ENCODE measurements around the gene CLK3.

DNA sequence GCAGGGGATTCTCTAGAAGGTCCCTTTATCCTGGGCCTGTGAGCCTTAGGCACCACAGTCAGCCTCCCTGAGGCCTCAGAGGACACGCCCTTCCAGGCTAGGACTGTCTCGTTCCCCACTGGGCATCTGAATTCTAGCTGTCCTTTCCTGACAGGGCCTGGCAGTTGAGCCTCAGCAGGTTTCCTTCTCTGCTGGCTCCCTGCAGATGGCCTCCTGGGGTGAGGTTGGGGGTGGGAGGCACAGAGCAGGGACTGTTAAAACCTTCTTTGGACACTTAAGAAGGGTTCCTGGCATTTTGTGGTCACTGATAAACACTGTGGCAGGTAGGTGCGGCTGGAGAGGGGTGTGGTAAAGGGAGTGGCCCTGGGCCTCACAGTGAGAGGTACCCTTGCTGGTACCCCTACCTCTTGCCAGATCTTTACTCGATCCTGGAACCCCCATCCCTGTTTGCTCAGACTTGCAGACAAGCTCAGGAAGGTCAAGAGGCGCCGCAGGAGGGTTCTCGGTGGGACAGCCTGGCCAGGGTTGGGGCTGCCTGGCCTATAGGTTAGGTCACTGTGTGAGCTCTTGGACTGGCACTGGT, 8.5 kb downstream of the CLK3 start:
- TF ChIP-seq IKZF2 (IDR thresholded peaks at IDR 0.05) (no peak), TCF3 (IDR thresholded peaks at IDR 0.05; ENCODE audit: borderline replicate concordance, insufficient read depth, low read depth, low read length) (no peak), SRF (IDR thresholded peaks at IDR 0.05; ENCODE audit: low read depth in 2 of 2, low read length in 2 of 2) (no peak), MYC (IDR thresholded peaks at IDR 0.05; ENCODE audit: insufficient read depth, insufficient read length, insufficient replicate concordance, low read length, severe bottlenecking) (no peak), PAX5 (IDR thresholded peaks at IDR 0.05; ENCODE audit: borderline replicate concordance, low read depth, low read length) (no peak), POLR2A (IDR thresholded peaks at IDR 0.05; ENCODE audit: low read depth, low read length) (no peak)
- TF ChIP-seq, protein P1, sequence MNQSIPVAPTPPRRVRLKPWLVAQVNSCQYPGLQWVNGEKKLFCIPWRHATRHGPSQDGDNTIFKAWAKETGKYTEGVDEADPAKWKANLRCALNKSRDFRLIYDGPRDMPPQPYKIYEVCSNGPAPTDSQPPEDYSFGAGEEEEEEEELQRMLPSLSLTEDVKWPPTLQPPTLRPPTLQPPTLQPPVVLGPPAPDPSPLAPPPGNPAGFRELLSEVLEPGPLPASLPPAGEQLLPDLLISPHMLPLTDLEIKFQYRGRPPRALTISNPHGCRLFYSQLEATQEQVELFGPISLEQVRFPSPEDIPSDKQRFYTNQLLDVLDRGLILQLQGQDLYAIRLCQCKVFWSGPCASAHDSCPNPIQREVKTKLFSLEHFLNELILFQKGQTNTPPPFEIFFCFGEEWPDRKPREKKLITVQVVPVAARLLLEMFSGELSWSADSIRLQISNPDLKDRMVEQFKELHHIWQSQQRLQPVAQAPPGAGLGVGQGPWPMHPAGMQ (IDR thresholded peaks at IDR 0.05; ENCODE audit: borderline replicate concordance) = no peak
- TF ChIP-seq, protein P2, sequence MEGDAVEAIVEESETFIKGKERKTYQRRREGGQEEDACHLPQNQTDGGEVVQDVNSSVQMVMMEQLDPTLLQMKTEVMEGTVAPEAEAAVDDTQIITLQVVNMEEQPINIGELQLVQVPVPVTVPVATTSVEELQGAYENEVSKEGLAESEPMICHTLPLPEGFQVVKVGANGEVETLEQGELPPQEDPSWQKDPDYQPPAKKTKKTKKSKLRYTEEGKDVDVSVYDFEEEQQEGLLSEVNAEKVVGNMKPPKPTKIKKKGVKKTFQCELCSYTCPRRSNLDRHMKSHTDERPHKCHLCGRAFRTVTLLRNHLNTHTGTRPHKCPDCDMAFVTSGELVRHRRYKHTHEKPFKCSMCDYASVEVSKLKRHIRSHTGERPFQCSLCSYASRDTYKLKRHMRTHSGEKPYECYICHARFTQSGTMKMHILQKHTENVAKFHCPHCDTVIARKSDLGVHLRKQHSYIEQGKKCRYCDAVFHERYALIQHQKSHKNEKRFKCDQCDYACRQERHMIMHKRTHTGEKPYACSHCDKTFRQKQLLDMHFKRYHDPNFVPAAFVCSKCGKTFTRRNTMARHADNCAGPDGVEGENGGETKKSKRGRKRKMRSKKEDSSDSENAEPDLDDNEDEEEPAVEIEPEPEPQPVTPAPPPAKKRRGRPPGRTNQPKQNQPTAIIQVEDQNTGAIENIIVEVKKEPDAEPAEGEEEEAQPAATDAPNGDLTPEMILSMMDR (IDR thresholded peaks at IDR 0.05 in 2 of 3, conservative IDR thresholded peaks at IDR 0.05 in 1 of 3; ENCODE audit: control insufficient read depth in 2 of 3, extremely low read depth in 1 of 3, insufficient read depth in 1 of 3, low read depth in 3 of 3, low read length in 3 of 3) = no peak
- TF ChIP-seq, protein P3, sequence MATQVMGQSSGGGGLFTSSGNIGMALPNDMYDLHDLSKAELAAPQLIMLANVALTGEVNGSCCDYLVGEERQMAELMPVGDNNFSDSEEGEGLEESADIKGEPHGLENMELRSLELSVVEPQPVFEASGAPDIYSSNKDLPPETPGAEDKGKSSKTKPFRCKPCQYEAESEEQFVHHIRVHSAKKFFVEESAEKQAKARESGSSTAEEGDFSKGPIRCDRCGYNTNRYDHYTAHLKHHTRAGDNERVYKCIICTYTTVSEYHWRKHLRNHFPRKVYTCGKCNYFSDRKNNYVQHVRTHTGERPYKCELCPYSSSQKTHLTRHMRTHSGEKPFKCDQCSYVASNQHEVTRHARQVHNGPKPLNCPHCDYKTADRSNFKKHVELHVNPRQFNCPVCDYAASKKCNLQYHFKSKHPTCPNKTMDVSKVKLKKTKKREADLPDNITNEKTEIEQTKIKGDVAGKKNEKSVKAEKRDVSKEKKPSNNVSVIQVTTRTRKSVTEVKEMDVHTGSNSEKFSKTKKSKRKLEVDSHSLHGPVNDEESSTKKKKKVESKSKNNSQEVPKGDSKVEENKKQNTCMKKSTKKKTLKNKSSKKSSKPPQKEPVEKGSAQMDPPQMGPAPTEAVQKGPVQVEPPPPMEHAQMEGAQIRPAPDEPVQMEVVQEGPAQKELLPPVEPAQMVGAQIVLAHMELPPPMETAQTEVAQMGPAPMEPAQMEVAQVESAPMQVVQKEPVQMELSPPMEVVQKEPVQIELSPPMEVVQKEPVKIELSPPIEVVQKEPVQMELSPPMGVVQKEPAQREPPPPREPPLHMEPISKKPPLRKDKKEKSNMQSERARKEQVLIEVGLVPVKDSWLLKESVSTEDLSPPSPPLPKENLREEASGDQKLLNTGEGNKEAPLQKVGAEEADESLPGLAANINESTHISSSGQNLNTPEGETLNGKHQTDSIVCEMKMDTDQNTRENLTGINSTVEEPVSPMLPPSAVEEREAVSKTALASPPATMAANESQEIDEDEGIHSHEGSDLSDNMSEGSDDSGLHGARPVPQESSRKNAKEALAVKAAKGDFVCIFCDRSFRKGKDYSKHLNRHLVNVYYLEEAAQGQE (IDR thresholded peaks at IDR 0.05; ENCODE audit: low read depth, low read length) = no peak
